IPS-20b (cell line): Measurements from ENCODE around the gene DNAH1.
"Not testable (repeated sequence)": the region's sequence is repeated elsewhere in the genome, so short reads cannot be mapped to it uniquely, and the experiment has no call there.

ENCODE experiments used
- H3K27ac ChIP-seq: one replicate; pipeline ENCODE4 v1.5.1; 2013; ENCODE audit warnings: low read length
- H3K27me3 ChIP-seq: 2 replicates; pipeline ENCODE4 v1.6.1; 2013; ENCODE audit warnings: mild to moderate bottlenecking, low read length, inconsistent platforms; ENCODE audit not compliant: insufficient read depth
- H3K36me3 ChIP-seq: 2 replicates; pipeline ENCODE4 v1.6.1; 2013; ENCODE audit warnings: low read depth, mild to moderate bottlenecking, inconsistent platforms, low read length, moderate library complexity; ENCODE audit not compliant: insufficient read depth
- H3K4me1 ChIP-seq: 2 replicates; pipeline ENCODE4 v1.6.1; 2013; ENCODE audit warnings: mild to moderate bottlenecking, control low read depth, inconsistent platforms, low read length, moderate library complexity; ENCODE audit not compliant: insufficient read depth
- H3K4me3 ChIP-seq: 2 replicates; pipeline ENCODE4 v1.5.1; 2013; ENCODE audit warnings: mild to moderate bottlenecking, low read length, inconsistent platforms
- H3K9ac ChIP-seq: 2 replicates; pipeline ENCODE4 v1.6.1; 2013; ENCODE audit warnings: low read depth, mild to moderate bottlenecking, inconsistent platforms, low read length, moderate library complexity
- H3K9me3 ChIP-seq: 2 replicates; pipeline ENCODE4 v1.6.1; 2013; ENCODE audit warnings: mild to moderate bottlenecking, low read depth, low read length, inconsistent platforms; ENCODE audit not compliant: insufficient read depth

Gene DNAH1

GRCh38 chr3:52328536-52329080 is 12.5 kb downstream of the DNAH1 start:
- Histone ChIP-seq H3K9ac (no peak overlapping the region), H3K27ac (no peak overlapping the region), H3K27me3 (no peaks in the 10 kb centered on the region), H3K4me3 (no peak overlapping the region), H3K36me3 (no peaks in the 10 kb centered on the region), H3K4me1 (no peaks in the 10 kb centered on the region), H3K9me3 (no peaks in the 10 kb centered on the region)

GRCh38 chr3:52330194-52330805 is 14.2 kb downstream of the DNAH1 start:
- H3K4me1 ChIP-seq = no peaks in the 10 kb centered on the region
- no peak overlapping the region for H3K27ac ChIP-seq
- no peaks in the 10 kb centered on the region for H3K9me3 ChIP-seq
- no peak overlapping the region for H3K4me3 ChIP-seq
- H3K9ac ChIP-seq = no peak overlapping the region
- H3K27me3 ChIP-seq = no peaks in the 10 kb centered on the region
- H3K36me3 ChIP-seq = no peaks in the 10 kb centered on the region

GRCh38 chr3:52331091-52331490 is 15.0 kb downstream of the DNAH1 start:
- H3K9ac ChIP-seq = no peak overlapping the region
- no peaks in the 10 kb centered on the region for H3K36me3 ChIP-seq
- H3K27ac ChIP-seq = no peak overlapping the region
- no peaks in the 10 kb centered on the region for H3K27me3 ChIP-seq
- H3K4me1 ChIP-seq = no peaks in the 10 kb centered on the region
- H3K9me3 ChIP-seq = no peaks in the 10 kb centered on the region
- H3K4me3 ChIP-seq = no peak overlapping the region

- no peak overlapping the region for H3K4me3 ChIP-seq
- no peak overlapping the region for H3K27ac ChIP-seq
- H3K4me1 ChIP-seq = no peaks in the 10 kb centered on the region
- no peaks in the 10 kb centered on the region for H3K9me3 ChIP-seq
- H3K27me3 ChIP-seq = no peaks in the 10 kb centered on the region
- H3K36me3 ChIP-seq = no peaks in the 10 kb centered on the region
- no peak overlapping the region for H3K9ac ChIP-seq
Observed at GRCh38 chr3:52331906-52332305, 15.8 kb downstream of the DNAH1 start.

GRCh38 chr3:52333869-52334557 is 17.9 kb downstream of the DNAH1 start:
- Histone ChIP-seq H3K36me3 (no peaks in the 10 kb centered on the region), H3K27ac (no peak overlapping the region), H3K9ac (no peak overlapping the region), H3K27me3 (no peaks in the 10 kb centered on the region), H3K9me3 (no peaks in the 10 kb centered on the region), H3K4me1 (no peaks in the 10 kb centered on the region), H3K4me3 (no peak overlapping the region)

GRCh38 chr3:52338131-52338530 is 22.0 kb downstream of the DNAH1 start:
- H3K27ac ChIP-seq, H3K4me1 ChIP-seq, H3K9me3 ChIP-seq, H3K27me3 ChIP-seq, H3K4me3 ChIP-seq, H3K9ac ChIP-seq, H3K36me3 ChIP-seq: not testable (repeated sequence)

- Histone ChIP-seq H3K36me3 (no peaks in the 10 kb centered on the region), H3K4me1 (no peaks in the 10 kb centered on the region), H3K4me3 (no peak overlapping the region), H3K27ac (no peak overlapping the region), H3K27me3 (no peaks in the 10 kb centered on the region), H3K9ac (no peak overlapping the region), H3K9me3 (no peaks in the 10 kb centered on the region)
Observed at GRCh38 chr3:52339612-52340011, 23.5 kb downstream of the DNAH1 start.

- H3K9me3 ChIP-seq = no peaks in the 10 kb centered on the region
- H3K4me1 ChIP-seq = no peaks in the 10 kb centered on the region
- H3K36me3 ChIP-seq = no peaks in the 10 kb centered on the region
- no peak overlapping the region for H3K9ac ChIP-seq
- H3K4me3 ChIP-seq = no peak overlapping the region
- H3K27me3 ChIP-seq = no peaks in the 10 kb centered on the region
- no peak overlapping the region for H3K27ac ChIP-seq
Observed at GRCh38 chr3:52341123-52341522, 25.0 kb downstream of the DNAH1 start.

- no peaks in the 10 kb centered on the region for H3K27me3 ChIP-seq
- H3K36me3 ChIP-seq = no peaks in the 10 kb centered on the region
- no peak overlapping the region for H3K9ac ChIP-seq
- H3K4me1 ChIP-seq = no peaks in the 10 kb centered on the region
- H3K9me3 ChIP-seq = no peaks in the 10 kb centered on the region
- no peak overlapping the region for H3K27ac ChIP-seq
- no peak overlapping the region for H3K4me3 ChIP-seq
Observed at GRCh38 chr3:52343946-52344600, 28.0 kb downstream of the DNAH1 start.

- H3K4me1 ChIP-seq = no peaks in the 10 kb centered on the region
- no peak overlapping the region for H3K4me3 ChIP-seq
- H3K36me3 ChIP-seq = no peaks in the 10 kb centered on the region
- no peak overlapping the region for H3K9ac ChIP-seq
- H3K9me3 ChIP-seq = no peaks in the 10 kb centered on the region
- H3K27ac ChIP-seq = no peak overlapping the region
- H3K27me3 ChIP-seq = no peaks in the 10 kb centered on the region
Observed at GRCh38 chr3:52345521-52346109, 29.5 kb downstream of the DNAH1 start.

GRCh38 chr3:52346623-52347530 is 30.8 kb downstream of the DNAH1 start:
- Histone ChIP-seq H3K27me3 (no peaks in the 10 kb centered on the region), H3K9me3 (no peaks in the 10 kb centered on the region), H3K4me1 (no peaks in the 10 kb centered on the region), H3K4me3 (no peak overlapping the region), H3K36me3 (no peaks in the 10 kb centered on the region), H3K27ac (no peak overlapping the region), H3K9ac (no peak overlapping the region)
